ENCODE results near the gene MED31. TPM values are rescaled to one million over a fixed set of nuclear protein-coding genes. Genes with fewer than 3 reads are reported as not detected.
"Not testable (repeated sequence)": the region's sequence is repeated elsewhere in the genome, so short reads cannot be mapped to it uniquely, and the experiment has no call there.

MED31 gene
- polyA plus RNA-seq, 3 donors, result 25.4 to 26.6 (median 26.2) TPM

DNA sequence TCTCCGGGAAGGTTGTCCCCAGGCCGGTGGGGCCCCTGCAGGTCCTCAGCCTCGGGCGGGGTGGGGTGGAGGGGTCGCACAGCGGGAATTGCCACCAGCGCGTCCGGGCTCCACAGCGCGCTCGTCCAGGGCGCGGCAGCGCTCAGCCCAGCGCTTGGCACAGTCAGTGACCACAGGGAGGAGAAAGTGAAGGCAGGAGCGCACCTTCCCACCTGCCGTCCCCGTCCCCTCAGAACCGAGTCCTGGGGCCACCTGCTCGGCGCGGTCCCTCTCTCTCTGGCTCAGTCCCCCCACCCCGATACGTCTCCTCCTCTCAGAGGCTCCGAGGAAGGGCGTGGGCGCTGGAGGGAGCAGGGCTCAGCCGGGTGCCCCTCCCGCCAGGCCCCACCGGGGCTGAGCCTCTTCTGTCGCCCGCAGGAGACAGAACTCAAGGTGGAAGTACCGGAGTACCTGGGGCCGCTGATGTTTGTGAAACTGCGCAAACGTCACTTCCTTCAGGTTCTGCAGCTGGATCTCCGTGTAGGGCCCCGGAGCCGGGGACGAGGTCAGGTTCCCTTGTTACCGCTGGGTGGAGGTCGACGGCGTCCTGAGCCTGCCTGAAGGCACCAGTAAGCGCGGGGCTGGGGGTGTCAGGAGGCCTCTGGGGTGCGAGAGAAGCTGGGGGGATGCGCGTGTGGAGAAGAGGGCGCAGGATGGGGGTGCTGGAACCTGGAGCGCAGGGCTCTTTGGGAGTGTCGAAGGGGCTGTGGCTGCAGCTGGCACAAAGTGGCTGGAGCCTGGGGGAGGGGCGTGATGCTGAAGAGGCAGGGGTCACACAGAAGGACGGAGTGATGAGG is 5.6 kb upstream of the MED31 start:
- not testable (repeated sequence) for DNase-seq (ENCODE audit: low read depth in 3 of 3, low spot score in 2 of 3)

GRCh38 chr17:6655732-6656361 is 4.4 kb upstream of the MED31 start:
- DNase-seq (ENCODE audit: low read depth in 3 of 3, low spot score in 2 of 3), result not testable (repeated sequence)

DNA sequence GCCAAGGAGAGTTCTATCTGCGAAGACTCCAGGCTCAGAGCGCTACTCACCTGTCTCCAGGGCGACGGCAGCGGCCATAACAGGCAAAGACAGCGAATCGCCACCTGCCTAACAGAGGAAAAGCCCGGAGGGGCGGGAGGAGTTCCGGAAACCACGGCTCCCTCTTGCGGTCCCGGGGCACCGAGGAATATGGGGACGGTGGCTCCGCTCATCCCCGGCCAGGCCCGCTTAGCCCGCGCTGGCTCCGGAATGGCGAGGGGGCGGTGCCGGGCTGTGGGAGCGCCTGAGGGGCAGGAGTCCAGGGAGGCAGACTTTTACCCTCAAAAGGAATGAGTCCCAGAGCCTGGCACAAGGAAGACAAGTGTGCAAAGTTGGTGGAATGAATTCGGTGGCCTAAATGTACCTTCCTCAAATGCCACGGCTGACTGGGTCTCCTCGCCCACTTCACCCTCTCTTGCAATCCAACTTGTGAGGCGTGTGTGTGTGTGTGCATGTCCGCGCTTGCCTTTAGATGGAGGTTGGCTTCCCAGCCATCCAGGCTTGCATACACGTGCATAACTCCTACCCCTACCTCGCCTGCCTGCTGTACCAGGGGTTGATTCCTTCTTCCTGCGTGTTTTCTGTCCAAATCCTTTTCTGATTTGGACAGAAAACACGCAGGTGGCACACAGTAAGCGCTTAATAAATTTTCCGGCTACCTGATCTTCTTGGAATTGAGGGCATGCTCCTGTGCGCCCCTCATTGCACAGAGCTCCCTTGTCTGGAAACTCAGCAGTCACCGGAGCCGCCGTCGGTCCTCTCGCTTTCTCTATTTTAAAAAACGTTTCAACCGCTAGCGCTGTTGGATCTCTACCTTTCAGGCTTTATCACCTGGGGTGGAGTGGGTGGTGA is 3.7 kb upstream of the MED31 start:
- no peak for DNase-seq (ENCODE audit: low read depth in 3 of 3, low spot score in 2 of 3)

- no peak for DNase-seq (ENCODE audit: low read depth in 3 of 3, low spot score in 2 of 3)
Observed at GRCh38 chr17:6651919-6652452, 581 bp upstream of the MED31 start.

GRCh38 chr17:6648181-6648580 is 3.2 kb downstream of the MED31 start:
- no peak for DNase-seq (ENCODE audit: low read depth in 3 of 3, low spot score in 2 of 3)

GRCh38 chr17:6643451-6644125 is 7.8 kb downstream of the MED31 start:
- DNase-seq (ENCODE audit: low read depth in 3 of 3, low spot score in 2 of 3), result no peak

- DNase-seq (ENCODE audit: low read depth in 3 of 3, low spot score in 2 of 3), result no peak
Observed at GRCh38 chr17:6642592-6642991, 8.8 kb downstream of the MED31 start.

GRCh38 chr17:6641247-6641863 is 10.1 kb downstream of the MED31 start:
- no peak for DNase-seq (ENCODE audit: low read depth in 3 of 3, low spot score in 2 of 3)

GRCh38 chr17:6640536-6641246 is 10.7 kb downstream of the MED31 start, which contains the start of the genes KIAA0753 and TXNDC17:
Gene KIAA0753, minus strand, starts transcription at chr17:6640711. Its CDS starts 5,608 bp downstream, at chr17:6635103.
Gene TXNDC17, plus strand, starts transcription at chr17:6641060. Its CDS starts 23 bp downstream, at chr17:6641083.
- peak; percentile 86 to 96 (median 92) for DNase-seq (ENCODE audit: low read depth in 3 of 3, low spot score in 2 of 3)

- no peak for DNase-seq (ENCODE audit: low read depth in 3 of 3, low spot score in 2 of 3)
Observed at GRCh38 chr17:6639586-6640535, 11.5 kb downstream of the MED31 start.

- DNase-seq (ENCODE audit: low read depth in 3 of 3, low spot score in 2 of 3), result no peak
Observed at GRCh38 chr17:6639014-6639585, 12.3 kb downstream of the MED31 start.

- no peak for DNase-seq (ENCODE audit: low read depth in 3 of 3, low spot score in 2 of 3)
Observed at GRCh38 chr17:6638046-6638908, 13.1 kb downstream of the MED31 start.

GRCh38 chr17:6637458-6637840 is 14.0 kb downstream of the MED31 start:
- no peak for DNase-seq (ENCODE audit: low read depth in 3 of 3, low spot score in 2 of 3)

- no peak for DNase-seq (ENCODE audit: low read depth in 3 of 3, low spot score in 2 of 3)
Observed at GRCh38 chr17:6636616-6637457, 14.6 kb downstream of the MED31 start.

DNA sequence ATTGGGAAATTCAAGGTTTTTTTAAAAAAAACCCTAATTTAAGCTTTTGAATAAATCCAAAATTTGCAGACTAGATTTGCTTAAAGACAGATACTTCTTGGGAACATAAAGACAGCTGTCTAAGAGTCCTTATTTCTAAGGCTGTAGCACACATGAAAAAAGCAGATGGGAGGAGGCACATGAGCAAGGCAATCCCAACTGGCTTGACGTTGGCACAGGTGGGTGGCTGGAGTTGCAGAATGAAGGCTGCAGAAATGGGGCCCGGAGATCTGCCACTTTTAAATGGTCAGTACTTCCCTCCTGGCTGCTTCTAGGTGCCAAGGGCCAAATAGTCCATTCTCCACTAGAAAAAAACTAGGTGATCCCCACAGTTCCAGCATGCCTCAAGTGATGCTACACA is 15.3 kb downstream of the MED31 start:
- DNase-seq (ENCODE audit: low read depth in 3 of 3, low spot score in 2 of 3), result no peak

GRCh38 chr17:6633263-6633662 is 18.1 kb downstream of the MED31 start:
- no peak for DNase-seq (ENCODE audit: low read depth in 3 of 3, low spot score in 2 of 3)

Measured in right renal cortex interstitium (tissue), 3 donors.